ENCODE measurements around the gene F8.

F8 gene

DNA sequence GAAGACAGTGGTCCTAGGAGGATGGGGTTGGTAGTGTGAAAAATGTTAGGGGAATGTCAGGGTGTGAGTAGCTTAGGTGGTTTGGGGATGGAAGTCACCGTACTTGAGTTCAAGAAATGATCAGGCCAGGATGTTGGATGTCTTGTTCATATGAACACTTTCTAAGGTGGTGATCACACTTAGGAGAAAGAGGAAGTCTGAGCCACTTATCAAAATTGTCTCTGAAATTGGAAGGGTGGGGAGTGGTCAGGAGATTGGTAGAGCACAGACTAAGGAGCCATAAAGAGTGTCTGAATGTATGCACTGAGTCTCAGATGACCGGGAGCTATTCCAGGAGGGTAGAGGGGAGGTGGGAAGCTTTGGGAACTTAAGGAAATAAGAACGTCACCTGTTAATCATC, 31.1 kb upstream of the F8 start:
- Mint-ChIP-seq H3K9me3 (no peaks in the 10 kb centered on the region), H3K4me1 (peaks cover 49% of the 10 kb centered on the region), H3K36me3 (peaks cover 22% of the 10 kb centered on the region), H3K27me3 (no peaks in the 10 kb centered on the region), H3K27ac (no peak overlapping the region), H3K4me3 (no peak overlapping the region)
- CTCF ChIA-PET, result no interaction called here
- DNase-seq, result no peak

DNA sequence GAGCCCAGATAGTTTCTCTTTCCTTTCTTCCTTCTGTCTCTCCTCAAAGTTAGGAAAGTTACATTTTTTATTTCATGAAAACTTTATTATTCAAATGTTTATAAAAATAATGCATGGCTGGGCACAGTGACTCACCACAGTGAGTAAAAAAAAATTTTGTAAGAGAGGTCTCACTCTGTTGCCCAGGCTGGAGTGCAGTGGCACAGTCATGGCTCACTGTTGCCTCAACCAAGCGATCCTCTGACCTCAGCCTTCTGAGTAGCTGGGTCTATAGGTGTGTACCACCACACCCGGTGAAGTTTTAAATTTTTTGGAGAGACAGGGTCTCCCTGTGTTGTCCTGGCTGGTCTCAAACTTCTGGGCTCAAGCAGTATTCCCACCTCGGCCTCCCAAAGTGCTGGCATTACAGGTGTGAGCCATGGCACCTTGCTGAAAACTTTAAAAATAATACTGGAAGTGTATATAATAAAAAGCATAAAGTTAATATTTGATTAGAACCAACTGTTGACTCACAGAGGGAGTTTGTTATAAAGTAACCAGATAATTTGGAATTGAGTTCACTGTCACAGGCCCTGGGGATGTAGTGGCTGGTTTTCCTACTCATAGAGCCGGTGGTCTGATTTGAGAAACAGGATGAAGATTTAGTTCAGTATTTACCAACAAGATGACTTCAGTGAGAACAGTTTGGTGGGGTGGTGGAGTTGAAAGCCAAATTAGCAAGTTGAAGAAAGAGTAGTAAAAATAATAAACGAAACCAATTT, 30.4 kb upstream of the F8 start:
- Mint-ChIP-seq H3K27me3 (no peaks in the 10 kb centered on the region), H3K4me3 (no peak overlapping the region), H3K27ac (no peak overlapping the region), H3K4me1 (peaks cover 50% of the 10 kb centered on the region), H3K36me3 (peaks cover 25% of the 10 kb centered on the region), H3K9me3 (no peaks in the 10 kb centered on the region)
- DNase-seq, result no peak
- CTCF ChIA-PET, result no interaction called here

GRCh38 chrX:155048977-155049619, 26.6 kb upstream of the F8 start:
- Mint-ChIP-seq H3K27me3 (no peaks in the 10 kb centered on the region), H3K27ac (no peak overlapping the region), H3K9me3 (no peaks in the 10 kb centered on the region), H3K4me3 (no peak overlapping the region), H3K36me3 (peaks cover 32% of the 10 kb centered on the region), H3K4me1 (peaks cover 29% of the 10 kb centered on the region)
- DNase-seq, result peak; percentile 57
- CTCF ChIA-PET, result interaction anchor here (0.7 kb wide), 1 partner anchor 178 kb away, joined by 3 read pairs; no protein-coding TSS in a partner anchor

DNA sequence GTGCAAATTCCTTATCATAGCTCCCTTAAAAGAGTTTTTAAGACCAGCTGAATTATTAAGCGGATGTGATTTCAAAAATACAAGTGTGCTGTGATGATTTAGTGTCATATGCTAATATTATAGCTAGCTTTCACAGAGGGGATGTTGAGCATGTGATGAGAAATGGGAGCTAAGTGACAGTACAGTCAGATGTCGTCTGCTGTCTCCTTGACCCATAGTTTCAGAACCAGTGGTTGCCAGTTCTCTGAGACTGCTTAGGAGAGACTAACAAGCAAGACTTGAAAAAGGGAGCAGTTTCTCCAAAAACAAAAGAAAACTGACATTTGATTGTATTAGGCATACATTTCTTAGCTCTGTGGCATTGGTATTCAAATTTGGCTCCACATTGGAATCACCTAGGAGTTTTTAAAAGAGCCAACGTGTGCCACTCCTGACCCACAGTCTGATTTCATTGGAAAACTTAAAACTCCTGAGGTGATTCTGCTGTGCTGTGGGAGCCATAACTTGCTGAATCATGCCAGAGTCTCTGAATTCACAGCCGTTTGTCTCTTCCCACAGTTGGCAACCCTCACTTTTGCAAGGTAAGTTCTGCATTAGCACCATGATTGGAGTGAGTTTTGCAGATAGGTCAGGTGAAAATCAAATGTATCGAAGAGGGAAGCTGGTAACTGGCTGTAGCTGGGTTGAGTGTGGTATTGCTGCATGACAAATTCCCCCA, 24.4 kb upstream of the F8 start:
- Mint-ChIP-seq H3K27ac (no peak overlapping the region), H3K4me3 (no peak overlapping the region), H3K4me1 (peaks cover 21% of the 10 kb centered on the region), H3K9me3 (no peaks in the 10 kb centered on the region), H3K27me3 (no peaks in the 10 kb centered on the region), H3K36me3 (peaks cover 22% of the 10 kb centered on the region)
- CTCF ChIA-PET, result interaction anchor here (0.7 kb wide), 1 partner anchor 15 kb away, joined by 3 read pairs; no protein-coding TSS in a partner anchor
- DNase-seq, result no peak

DNA sequence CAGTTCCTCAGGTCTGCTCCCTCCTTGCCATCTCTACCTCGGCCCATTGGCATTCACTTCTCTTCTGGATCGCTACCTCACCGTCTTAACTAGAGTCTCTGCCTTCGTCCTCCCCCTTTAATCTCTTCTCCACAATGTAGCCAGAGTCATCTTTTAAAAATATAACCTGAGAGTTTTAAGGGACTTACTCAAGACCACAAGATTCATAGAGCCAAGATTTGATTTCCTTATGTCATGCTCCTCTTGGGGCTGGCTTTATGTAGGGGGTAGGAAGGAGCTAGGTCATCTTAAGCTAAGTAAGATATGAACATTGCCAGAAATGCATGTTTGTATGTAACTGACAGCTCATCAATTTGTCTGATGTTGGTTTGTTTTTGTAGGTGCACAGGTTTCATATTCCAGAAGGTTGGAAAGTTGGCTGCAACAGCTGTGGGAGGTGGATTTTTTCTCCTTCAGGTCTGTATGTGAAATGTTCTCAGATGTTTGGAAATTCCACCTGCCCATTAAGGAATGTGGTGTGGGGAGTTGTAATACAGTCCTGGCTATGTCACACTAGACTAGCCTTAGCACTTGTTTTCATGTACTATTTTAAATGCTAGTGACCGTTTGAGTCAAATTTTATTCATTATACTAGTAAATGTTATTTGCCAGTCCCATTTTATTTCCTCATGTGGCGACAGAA, 23.7 kb upstream of the F8 start:
- CTCF ChIA-PET, result interaction anchor here (0.7 kb wide), 1 partner anchor 16 kb away, joined by 3 read pairs; no protein-coding TSS in a partner anchor
- H3K27ac Mint-ChIP-seq, result no peak overlapping the region
- peaks cover 19% of the 10 kb centered on the region for H3K4me1 Mint-ChIP-seq
- H3K9me3 Mint-ChIP-seq, result no peaks in the 10 kb centered on the region
- H3K36me3 Mint-ChIP-seq, result peaks cover 19% of the 10 kb centered on the region
- no peak for DNase-seq
- no peak overlapping the region for H3K4me3 Mint-ChIP-seq
- H3K27me3 Mint-ChIP-seq, result no peaks in the 10 kb centered on the region

- H3K27me3 Mint-ChIP-seq, result no peaks in the 10 kb centered on the region
- peaks cover 32% of the 10 kb centered on the region for H3K36me3 Mint-ChIP-seq
- no peak overlapping the region for H3K27ac Mint-ChIP-seq
- DNase-seq, result no peak
- H3K4me1 Mint-ChIP-seq, result peaks cover 5% of the 10 kb centered on the region
- CTCF ChIA-PET, result no interaction called here
- no peak overlapping the region for H3K4me3 Mint-ChIP-seq
- H3K9me3 Mint-ChIP-seq, result peaks cover 1% of the 10 kb centered on the region
These were observed 13.2 kb upstream of the F8 start for GRCh38 chrX:155035688-155036087.

GRCh38 chrX:155031657-155032056, 9.1 kb upstream of the F8 start:
- CTCF ChIA-PET, result no interaction called here
- peaks cover 1% of the 10 kb centered on the region for H3K9me3 Mint-ChIP-seq
- no peak for DNase-seq
- H3K27me3 Mint-ChIP-seq, result peaks cover 2% of the 10 kb centered on the region
- H3K36me3 Mint-ChIP-seq, result peaks cover 16% of the 10 kb centered on the region
- peaks cover 21% of the 10 kb centered on the region for H3K4me1 Mint-ChIP-seq
- H3K27ac Mint-ChIP-seq, result no peak overlapping the region
- H3K4me3 Mint-ChIP-seq, result no peak overlapping the region

- no peaks in the 10 kb centered on the region for H3K36me3 Mint-ChIP-seq
- no peaks in the 10 kb centered on the region for H3K9me3 Mint-ChIP-seq
- H3K27ac Mint-ChIP-seq, result peak overlapping the region; percentile 79
- H3K27me3 Mint-ChIP-seq, result peaks cover 8% of the 10 kb centered on the region
- H3K4me3 Mint-ChIP-seq, result peak overlapping the region; percentile 47
- CTCF ChIA-PET, result no interaction called here
- DNase-seq, result no peak
- H3K4me1 Mint-ChIP-seq, result peaks cover 23% of the 10 kb centered on the region
These were observed 6.4 kb upstream of the F8 start for GRCh38 chrX:155028877-155029291.

- H3K4me1 Mint-ChIP-seq, result peaks cover 23% of the 10 kb centered on the region
- H3K4me3 Mint-ChIP-seq, result peak overlapping the region; percentile 88
These were observed 5.6 kb upstream of the F8 start for GRCh38 chrX:155028129-155028528.

DNA sequence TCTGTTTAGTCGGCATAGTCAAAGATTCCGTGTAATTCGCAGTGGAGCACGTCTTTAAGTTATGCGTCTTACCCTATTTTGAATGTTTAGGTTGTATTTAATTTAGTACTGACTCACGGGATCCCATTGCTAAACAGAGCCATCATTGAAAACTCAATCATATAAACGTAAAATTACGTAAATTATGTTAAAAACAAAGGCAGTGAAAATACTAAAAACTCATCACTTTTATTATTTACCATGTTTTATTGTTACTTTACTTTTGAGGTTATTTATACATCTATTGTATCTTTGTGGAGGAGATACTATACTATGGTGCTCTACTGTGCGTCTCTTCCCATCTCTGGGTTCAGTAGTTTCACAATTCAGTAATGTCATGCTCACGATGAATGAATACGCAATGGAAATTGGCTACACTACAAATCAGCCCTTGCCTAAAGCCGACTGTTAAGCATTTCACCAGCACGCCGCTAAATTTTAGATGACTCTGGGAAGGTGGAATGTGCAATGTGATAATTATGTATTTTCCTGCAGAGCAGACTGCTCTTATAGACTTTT, 5.1 kb upstream of the F8 start:
- DNase-seq, result no peak
- H3K4me3 Mint-ChIP-seq, result peak overlapping the region; percentile 88
- peaks cover 23% of the 10 kb centered on the region for H3K4me1 Mint-ChIP-seq
- CTCF ChIA-PET, result no interaction called here
- peak overlapping the region; percentile 97 for H3K27ac Mint-ChIP-seq
- peaks cover 8% of the 10 kb centered on the region for H3K27me3 Mint-ChIP-seq
- no peaks in the 10 kb centered on the region for H3K36me3 Mint-ChIP-seq
- H3K9me3 Mint-ChIP-seq, result no peaks in the 10 kb centered on the region

More at GRCh38 chrX:155028129-155028528, 5.6 kb upstream of the F8 start:
- Mint-ChIP-seq H3K36me3 (no peaks in the 10 kb centered on the region), H3K27ac (peak overlapping the region; percentile 97), H3K27me3 (peaks cover 8% of the 10 kb centered on the region), H3K9me3 (no peaks in the 10 kb centered on the region)
- DNase-seq, result no peak
- CTCF ChIA-PET, result no interaction called here

- no peaks in the 10 kb centered on the region for H3K36me3 Mint-ChIP-seq
- DNase-seq, result peak; percentile 95
- peak within 1 kb of the TSS; percentile 88 for H3K4me3 Mint-ChIP-seq
- H3K27ac Mint-ChIP-seq, result peak within 1 kb of the TSS; percentile 97
- peaks cover 23% of the 10 kb centered on the region for H3K4me1 Mint-ChIP-seq
- CTCF ChIA-PET, result interaction anchor here (1.0 kb wide), 1 partner anchor 109 kb away, joined by 3 read pairs; no protein-coding TSS in a partner anchor
- H3K9me3 Mint-ChIP-seq, result no peaks in the 10 kb centered on the region
- H3K27me3 Mint-ChIP-seq, result peaks cover 12% of the 10 kb centered on the region
These were observed 4.4 kb upstream of the F8 start, which contains the start of gene FUNDC2 for GRCh38 chrX:155026727-155027508. Gene FUNDC2, plus strand, starts transcription at chrX:155026844. Its CDS starts 95 bp downstream, at chrX:155026939.

- H3K9me3 Mint-ChIP-seq, result no peaks in the 10 kb centered on the region
- CTCF ChIA-PET, result interaction anchor here (1.0 kb wide), 1 partner anchor 108 kb away, joined by 3 read pairs; no protein-coding TSS in a partner anchor
These were observed 3.9 kb upstream of the F8 start for GRCh38 chrX:155026420-155026726.

More at GRCh38 chrX:155026420-155026726, 3.9 kb upstream of the F8 start:
- Mint-ChIP-seq H3K4me1 (peaks cover 23% of the 10 kb centered on the region), H3K27me3 (peaks cover 12% of the 10 kb centered on the region), H3K36me3 (no peaks in the 10 kb centered on the region), H3K4me3 (peak overlapping the region; percentile 73), H3K27ac (peak overlapping the region; percentile 93)
- no peak for DNase-seq
